SK-N-SH (cell line): ENCODE data around the gene MTFP1.

Experiments
- GABPA ChIP-seq: IDR thresholded peaks from 2 replicates; pipeline ENCODE4 v1.4.0; 2012; ENCODE audit warnings: low read depth, mild to moderate bottlenecking
- RCOR1 ChIP-seq: fragments of 150-350 bp; IDR thresholded peaks from 2 replicates; pipeline ENCODE4 v1.6.1; 2017; ENCODE audit warnings: antibody characterized with exemption, low read length
- SIN3A ChIP-seq: IDR thresholded peaks from 2 replicates; pipeline ENCODE4 v1.6.1; 2012; ENCODE audit warnings: low read depth, mild to moderate bottlenecking, low read length, moderate library complexity, borderline replicate concordance
- TAF1 ChIP-seq: IDR thresholded peaks from 2 replicates; pipeline ENCODE4 v1.6.1; 2012; ENCODE audit warnings: low read depth, mild to moderate bottlenecking, low read length, moderate library complexity, borderline replicate concordance
- TF ChIP-seq, protein P1 (sequence below): IDR thresholded peaks from 2 replicates; pipeline ENCODE4 v1.6.1; 2012; ENCODE audit warnings: mild to moderate bottlenecking, low read depth, low read length, moderate library complexity
- TF ChIP-seq, protein P2 (sequence below): fragments of 200-600 bp; sonication (generic); IDR thresholded peaks from 2 replicates; pipeline ENCODE4 v1.6.1; 2017; ENCODE audit warnings: antibody characterized with exemption, mild to moderate bottlenecking, moderate library complexity
- TF ChIP-seq, protein P3 (sequence below): IDR thresholded peaks from 2 replicates; pipeline ENCODE4 v1.4.0; 2012; ENCODE audit warnings: low read depth

DNA sequence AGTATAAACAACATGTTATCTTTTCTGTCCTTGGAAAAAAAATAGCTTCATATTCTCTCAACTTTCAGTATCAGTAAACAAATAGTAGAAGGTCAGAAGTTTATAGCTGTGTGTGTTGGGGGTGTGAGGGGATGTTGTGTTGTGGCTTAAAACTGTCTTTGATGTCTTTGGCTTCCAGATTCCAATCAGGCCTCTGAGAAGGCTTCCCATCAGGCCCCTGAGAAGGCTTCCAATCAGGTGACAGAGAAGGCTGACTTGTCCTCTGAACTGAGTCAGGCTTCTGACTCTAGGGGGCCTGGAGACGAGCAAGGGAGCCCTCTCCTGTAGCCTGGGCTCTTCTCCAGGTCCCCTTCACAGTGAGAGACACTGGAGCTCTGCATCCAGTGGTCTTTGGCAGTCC, 9.3 kb downstream of the MTFP1 start:
- TF ChIP-seq RCOR1 = no peak
- TF ChIP-seq TAF1 = no peak
- no peak for TF ChIP-seq SIN3A
- TF ChIP-seq, protein P1, sequence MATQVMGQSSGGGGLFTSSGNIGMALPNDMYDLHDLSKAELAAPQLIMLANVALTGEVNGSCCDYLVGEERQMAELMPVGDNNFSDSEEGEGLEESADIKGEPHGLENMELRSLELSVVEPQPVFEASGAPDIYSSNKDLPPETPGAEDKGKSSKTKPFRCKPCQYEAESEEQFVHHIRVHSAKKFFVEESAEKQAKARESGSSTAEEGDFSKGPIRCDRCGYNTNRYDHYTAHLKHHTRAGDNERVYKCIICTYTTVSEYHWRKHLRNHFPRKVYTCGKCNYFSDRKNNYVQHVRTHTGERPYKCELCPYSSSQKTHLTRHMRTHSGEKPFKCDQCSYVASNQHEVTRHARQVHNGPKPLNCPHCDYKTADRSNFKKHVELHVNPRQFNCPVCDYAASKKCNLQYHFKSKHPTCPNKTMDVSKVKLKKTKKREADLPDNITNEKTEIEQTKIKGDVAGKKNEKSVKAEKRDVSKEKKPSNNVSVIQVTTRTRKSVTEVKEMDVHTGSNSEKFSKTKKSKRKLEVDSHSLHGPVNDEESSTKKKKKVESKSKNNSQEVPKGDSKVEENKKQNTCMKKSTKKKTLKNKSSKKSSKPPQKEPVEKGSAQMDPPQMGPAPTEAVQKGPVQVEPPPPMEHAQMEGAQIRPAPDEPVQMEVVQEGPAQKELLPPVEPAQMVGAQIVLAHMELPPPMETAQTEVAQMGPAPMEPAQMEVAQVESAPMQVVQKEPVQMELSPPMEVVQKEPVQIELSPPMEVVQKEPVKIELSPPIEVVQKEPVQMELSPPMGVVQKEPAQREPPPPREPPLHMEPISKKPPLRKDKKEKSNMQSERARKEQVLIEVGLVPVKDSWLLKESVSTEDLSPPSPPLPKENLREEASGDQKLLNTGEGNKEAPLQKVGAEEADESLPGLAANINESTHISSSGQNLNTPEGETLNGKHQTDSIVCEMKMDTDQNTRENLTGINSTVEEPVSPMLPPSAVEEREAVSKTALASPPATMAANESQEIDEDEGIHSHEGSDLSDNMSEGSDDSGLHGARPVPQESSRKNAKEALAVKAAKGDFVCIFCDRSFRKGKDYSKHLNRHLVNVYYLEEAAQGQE = no peak
- no peak for TF ChIP-seq GABPA
- TF ChIP-seq, protein P2, sequence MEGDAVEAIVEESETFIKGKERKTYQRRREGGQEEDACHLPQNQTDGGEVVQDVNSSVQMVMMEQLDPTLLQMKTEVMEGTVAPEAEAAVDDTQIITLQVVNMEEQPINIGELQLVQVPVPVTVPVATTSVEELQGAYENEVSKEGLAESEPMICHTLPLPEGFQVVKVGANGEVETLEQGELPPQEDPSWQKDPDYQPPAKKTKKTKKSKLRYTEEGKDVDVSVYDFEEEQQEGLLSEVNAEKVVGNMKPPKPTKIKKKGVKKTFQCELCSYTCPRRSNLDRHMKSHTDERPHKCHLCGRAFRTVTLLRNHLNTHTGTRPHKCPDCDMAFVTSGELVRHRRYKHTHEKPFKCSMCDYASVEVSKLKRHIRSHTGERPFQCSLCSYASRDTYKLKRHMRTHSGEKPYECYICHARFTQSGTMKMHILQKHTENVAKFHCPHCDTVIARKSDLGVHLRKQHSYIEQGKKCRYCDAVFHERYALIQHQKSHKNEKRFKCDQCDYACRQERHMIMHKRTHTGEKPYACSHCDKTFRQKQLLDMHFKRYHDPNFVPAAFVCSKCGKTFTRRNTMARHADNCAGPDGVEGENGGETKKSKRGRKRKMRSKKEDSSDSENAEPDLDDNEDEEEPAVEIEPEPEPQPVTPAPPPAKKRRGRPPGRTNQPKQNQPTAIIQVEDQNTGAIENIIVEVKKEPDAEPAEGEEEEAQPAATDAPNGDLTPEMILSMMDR = no peak
- TF ChIP-seq, protein P3, sequence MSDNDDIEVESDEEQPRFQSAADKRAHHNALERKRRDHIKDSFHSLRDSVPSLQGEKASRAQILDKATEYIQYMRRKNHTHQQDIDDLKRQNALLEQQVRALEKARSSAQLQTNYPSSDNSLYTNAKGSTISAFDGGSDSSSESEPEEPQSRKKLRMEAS = no peak
